ENCODE measurements around the gene FEZ2. TPM values are rescaled to one million over a fixed set of nuclear protein-coding genes. Genes with fewer than 3 reads are reported as not detected.

FEZ2 gene
- total RNA-seq: 69.2 and 112 TPM in 2 replicates

GRCh38 chr2:36597532-36598377, at the start of gene FEZ2:
TSS of gene FEZ2 (minus strand) at chr2:36598168. CDS start at chr2:36598142, 26 bp downstream.

Other genes with a start within 250 kb of the FEZ2 start
- 664 and 1,178 TPM in 2 replicates for gene CRIM1, start 242.4 kb downstream of the FEZ2 start, total RNA-seq
- gene VIT, start 98.5 kb upstream of the FEZ2 start, total RNA-seq: 0.09 and 0.90 TPM in 2 replicates

All from endothelial cell of coronary artery (primary cell).